ENCODE results near the gene EML1.

EML1 gene

DNA sequence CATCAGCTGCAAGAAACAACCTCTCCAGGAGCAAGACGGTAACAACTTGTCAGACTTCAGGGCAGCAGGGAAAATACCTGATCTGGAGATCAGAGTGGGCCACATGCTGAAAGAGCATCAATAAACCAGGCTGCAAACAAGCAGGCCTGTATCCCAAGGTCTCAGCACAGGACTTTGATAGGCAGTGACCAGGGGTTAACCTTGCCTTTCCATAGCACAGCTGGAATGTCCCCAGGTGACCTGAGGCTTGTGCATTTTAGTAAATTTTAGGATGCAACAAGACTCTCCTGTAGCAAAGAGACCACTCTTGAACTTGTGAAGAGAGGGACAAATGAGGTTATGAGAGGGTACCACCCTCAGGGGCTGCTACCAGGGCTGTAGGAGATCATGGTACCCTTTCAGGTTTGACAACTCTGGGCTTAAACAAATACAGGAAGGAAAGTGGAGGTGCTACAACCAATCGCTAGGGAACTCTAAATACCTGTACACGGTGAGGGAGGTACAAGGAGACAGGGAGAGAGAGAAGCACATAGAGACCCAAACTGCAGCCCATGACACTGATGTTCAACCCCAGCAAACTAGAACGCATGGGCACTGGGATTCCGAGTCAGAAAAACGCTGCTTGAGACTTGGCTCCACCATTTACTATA, 176.6 kb downstream of the EML1 start:
- DNase-seq = no peak

DNA sequence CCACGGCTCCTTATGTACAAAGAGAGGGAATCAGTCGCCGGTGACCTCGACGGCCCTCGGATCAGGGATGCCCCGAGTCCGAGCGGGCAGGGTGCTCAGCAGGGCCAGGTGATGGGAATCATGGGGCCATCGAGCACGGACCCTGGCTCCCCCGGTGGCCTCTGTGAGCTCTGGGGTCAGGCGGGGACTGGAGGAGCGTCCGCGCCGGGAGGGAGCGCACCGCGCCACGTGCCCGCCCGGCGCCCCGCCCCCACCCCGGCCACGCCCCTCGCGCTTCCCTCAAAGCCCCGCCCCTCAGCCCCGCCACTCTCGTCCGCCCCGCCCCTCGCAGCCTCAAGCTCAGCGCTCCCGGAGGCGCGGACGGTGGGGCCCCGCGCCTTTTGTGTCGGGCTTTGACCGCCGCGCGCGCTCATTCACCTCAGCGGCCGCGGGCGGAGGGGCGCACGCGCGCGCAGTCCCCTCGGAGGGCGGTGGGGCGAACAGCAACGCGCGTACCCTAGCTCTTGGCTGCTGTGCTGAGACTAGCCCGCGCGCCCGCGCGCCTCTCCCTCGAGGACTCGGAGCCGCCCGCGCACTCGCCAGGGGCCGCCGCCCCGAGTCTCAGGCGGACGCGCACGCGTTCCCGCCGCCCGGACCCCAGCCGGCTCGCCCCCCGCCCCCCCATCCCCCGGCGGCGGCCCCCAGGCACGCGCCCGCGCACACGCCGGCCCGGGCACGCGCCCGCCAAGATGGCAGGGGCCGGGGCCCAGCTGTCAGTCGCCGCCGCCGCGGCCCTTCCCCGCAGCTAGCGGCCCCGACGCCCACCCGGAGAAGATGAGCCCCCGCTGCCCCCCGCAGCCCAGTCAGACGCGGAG, 178.1 kb downstream of the EML1 start:
- DNase-seq = peak; percentile 90

DNA sequence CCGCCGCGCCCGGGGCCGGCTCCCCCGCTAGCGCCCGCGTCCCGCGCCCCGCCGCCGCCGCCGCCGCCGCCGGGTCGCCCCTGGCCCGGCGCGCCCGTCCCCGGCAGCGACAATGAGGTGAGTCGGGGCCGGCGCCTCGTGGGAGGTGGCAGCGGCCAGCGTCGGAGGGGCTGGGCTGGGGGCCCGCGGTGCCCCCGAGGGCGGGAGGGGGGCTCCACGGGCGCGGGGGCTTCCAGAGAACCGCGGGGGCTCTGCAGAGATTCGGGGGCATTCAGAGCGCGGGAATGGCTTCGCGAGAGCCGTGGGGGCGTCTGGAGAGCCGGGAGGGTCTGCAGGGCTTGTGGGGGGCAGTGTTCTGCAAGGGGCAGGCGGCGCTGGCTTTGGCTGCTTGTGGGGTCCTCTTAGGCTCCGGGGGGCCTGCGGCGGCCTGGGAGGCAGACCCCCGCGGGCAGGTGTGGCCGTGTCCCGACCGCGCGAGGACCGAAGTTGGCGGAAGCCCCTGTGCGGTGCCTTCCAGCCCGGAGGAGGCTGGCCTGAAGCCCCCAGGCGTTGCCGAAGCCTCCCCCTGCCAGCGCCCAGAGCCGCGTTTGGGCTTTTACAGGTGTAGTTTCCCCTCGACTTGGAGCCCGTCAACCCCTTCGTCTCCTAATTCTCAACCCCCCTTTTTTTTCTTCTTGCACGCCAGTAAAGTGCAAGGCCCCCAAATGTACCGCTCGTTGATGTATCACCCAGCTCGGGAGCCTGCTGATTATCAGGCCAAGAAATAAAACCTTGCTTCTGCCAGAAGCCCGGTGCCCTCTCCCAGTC, 178.9 kb downstream of the EML1 start:
- peak; percentile 34 for DNase-seq

DNA sequence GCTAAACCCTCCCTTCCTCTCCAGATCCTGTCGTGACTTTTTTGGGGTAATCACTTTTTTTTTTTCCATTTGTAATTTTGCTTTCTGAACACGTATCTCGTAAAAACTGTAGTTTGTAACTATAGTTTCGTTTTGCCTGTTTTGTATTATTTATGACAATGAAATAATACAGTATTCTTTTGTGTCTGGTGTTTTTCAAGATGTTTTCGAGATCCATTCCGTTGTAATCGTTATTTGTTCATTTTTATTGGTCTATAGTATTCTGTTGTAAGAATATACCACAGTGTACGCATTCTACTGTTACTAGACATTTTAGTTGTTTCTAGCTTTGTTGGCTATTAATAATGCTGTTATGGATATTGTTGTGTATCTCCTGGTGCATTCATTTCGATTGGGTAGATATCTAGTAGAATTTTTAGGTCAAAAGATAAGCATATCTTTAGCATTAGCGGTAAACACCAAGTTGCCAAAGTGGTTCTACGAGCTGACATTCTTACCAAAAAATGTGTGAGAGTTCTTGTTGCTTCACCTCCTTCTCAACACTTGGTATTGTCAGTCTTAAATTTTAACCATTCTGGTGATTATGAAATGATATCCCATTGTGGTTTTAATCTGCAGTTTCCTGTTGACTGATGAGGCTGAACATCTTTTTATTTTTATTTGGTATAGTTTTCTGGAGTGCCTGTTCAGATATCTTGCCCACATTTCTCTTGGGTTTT, 179.7 kb downstream of the EML1 start:
- DNase-seq = no peak

DNA sequence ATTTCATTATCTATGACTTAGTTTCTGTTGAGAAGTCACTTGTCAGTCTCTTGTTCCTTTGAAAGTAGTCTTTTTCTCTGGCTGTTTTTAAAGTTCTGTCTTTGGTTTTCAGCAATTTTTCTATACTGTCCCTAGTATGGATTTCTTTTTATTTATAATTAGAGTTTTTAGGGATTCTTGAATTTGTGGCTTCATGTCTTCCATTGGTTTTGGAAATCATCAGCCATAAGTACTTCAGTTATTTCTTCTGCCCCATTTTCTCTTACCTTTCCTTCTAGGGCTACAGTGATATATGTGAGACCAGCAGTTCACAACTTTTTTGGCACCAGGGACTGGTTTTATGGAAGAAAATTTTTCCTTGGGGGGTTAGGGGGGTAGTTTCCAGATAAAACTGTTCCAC, 182.0 kb downstream of the EML1 start:
- no peak for DNase-seq

DNA sequence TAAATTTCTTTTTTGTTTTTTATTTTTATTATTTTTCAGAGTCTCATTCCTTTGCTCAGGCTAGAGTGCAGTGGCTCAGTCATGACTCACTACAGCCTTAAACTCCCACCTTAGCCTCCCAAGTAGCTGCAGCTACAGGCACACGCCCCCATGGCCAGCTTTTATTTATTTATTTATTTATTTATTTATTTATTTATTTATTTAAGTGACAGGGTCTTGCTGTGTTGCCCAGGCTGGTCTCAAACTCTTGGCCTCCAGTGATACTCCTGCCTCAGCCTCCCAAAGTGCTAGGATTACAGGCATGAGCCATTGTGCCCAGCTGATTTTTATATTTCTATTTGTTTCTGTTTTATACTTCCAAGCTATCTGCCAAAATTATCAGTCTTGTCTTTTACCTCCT, 182.8 kb downstream of the EML1 start:
- DNase-seq = no peak

DNA sequence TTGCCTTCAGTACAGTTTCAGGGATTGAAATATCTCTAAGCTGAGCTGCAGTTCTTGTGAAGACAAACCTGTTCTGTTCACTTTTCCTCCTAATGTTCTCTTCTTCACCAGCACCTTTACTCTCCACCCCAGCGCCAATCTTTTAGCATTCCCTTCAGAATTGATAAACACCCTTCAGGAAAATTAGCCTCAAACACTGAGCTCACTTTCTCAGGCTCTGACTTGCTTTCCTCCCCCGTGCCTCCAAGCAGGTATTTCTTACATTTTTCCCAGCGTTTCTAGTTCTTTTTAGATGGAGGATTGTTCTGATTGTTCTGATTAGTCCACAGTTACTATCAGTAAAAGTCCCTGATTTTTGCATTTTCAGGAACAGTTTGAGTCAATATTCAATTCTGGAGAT, 183.5 kb downstream of the EML1 start:
- no peak for DNase-seq

DNA sequence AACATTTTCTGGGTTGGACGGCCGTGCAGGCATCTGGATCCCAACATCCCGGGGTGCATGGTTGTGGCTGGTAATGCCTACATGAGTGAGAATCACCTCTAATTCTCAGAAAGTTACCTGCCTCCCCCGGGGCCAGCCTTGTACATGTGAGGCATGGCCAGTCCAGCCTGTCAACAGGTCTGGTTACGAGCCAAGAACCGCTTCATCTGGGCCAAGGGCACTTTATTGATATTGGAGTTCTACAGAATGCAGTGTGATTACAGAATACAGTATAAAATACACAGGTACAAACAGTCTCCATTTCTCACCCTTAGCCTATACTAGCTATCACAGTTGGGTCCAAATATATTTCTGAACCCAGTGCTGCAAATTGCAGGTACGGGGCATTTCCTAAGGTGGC, 187.1 kb downstream of the EML1 start:
- no peak for DNase-seq

DNA sequence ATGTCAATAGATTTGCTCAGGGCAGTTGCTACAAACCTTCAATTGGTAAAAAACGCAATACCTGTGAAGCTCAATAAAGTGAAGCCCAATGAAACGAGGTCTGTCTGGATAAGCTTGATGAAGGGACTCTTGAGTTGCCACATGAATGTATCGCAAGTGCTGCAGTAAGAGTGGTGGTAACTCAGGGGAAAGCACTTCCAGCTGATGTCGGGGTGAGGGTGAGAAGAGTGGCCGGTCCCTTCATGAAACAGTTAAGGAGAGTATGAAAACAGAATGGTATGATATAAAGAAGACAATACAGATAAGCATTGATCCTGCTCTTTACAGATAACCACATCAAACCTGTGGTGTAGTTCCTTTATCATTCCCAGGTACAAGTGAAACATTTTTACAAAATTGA, 188.6 kb downstream of the EML1 start:
- no peak for DNase-seq

DNA sequence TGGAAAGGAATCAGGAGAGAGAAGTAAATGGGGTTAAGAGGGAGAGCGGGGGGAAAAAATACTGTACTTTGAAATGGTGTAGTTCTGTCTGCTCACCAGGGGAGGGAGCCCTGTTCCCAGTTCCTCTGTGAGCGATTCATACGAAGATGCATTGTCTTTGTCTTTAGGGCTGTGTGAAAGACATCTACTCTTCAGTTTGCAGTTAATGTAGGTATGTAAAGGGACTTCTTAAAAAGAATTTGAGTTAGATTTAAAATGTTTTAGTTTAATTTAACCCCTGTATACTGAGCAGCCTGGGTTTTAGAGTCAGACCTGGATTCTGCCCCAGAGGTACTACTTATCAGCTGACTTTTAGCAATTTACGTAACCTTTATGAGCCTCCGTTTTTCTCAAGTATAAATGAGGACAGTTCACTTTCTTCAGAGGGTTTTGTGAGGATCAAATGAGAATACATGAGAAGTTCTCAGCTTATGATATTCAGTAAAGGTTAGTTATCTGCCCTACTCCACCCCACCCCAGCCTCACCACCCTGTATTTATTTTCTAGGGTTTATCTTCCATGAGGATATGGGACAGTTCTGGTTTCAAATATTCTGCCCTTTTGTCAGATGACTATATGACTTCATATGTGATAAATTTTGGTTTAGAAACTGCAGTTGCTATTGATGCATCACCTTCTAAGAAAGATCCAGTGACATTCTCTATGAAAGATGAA, 189.5 kb downstream of the EML1 start:
- DNase-seq = peak; percentile 79

DNA sequence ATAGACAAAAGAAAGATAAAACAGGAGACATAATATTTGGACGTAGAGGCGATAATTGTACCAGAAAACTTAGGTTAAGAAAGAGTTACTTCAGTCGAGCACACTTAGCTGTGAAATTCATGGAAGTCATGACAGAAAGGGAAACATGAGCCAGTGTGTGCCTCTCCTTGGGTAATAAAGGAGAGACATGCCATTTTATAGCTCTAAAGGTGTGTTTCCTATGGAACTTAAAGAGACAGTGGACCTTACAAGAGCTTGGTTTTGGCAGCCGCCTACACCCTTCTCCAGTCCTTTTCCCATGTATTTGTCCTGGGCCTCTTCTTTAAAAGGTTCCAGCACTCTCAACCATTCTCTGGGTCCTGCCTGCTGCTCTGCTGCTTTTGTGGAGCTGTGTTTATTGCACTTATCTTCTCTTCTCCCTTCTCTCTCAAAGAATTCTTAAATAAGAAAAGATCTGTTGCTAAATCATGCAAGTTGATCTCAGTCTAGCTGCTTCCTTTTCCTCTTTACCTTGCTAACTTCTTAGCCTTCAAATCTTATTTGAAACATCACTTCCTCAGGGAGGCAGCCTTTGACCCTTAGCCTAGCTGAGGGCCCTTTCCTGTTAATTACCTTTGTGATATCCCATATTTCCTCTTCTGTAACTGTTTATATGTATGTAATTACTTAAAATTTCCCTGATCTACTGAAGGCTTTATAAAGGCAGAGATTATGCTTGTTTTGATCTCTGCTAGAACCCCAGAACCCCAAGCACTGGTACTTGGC, 190.2 kb downstream of the EML1 start:
- no peak for DNase-seq

DNA sequence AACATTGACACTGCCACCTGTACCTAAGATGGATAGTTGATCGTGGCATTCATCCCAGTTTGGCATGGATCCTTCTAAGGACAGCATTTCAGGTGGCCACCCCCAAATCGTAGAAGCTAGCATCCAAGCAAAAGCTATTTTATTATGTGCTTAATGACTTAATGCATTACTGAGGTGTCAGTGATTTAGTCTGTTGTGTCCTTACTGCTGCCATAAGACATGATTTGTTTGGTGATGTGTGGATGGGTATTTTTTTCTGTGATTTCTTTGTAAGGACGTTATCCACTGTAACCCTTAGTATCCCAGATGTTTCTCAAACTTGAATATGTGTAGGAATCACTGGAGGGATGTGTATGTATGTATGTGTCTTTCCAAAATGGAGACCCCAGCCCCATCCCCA, 190.8 kb downstream of the EML1 start:
- no peak for DNase-seq

DNA sequence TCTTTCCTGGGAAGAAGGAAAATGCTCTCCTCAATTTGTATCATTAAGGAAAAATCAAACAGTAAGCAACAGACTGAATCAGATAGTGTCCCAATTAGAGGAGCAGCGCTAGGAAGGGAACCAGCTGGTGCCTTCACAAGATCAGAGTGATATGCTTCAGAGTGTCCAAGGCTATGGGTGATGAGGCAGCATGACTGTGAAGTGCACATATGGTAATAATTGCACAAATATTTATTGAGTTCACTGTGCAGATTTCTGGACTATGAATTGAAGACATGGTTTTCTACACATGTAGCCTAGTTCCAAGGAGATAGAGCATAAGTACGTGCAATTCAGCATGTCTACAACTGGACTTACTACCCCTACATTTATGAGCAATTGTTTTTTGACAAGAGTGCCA, 193.2 kb downstream of the EML1 start:
- no peak for DNase-seq

DNA sequence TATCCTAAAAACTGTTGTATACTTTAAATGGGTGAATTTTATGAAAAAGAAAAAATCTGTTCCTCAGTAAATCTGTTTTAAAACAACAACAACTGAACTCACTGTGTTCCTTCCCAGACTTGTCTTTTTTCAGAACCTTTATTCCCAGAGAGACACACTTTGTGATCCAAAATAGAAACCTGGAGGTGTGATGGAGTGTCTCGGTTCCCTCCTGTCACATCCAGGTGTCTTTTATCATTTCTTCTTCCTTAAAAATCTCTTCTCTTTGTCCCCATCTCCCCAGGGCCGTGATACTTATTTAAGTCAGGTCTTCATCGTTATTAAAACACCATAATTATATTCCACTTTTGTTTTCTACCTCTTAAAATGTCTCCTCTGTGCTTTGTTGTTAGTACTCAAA, 195.8 kb downstream of the EML1 start:
- no peak for DNase-seq

DNA sequence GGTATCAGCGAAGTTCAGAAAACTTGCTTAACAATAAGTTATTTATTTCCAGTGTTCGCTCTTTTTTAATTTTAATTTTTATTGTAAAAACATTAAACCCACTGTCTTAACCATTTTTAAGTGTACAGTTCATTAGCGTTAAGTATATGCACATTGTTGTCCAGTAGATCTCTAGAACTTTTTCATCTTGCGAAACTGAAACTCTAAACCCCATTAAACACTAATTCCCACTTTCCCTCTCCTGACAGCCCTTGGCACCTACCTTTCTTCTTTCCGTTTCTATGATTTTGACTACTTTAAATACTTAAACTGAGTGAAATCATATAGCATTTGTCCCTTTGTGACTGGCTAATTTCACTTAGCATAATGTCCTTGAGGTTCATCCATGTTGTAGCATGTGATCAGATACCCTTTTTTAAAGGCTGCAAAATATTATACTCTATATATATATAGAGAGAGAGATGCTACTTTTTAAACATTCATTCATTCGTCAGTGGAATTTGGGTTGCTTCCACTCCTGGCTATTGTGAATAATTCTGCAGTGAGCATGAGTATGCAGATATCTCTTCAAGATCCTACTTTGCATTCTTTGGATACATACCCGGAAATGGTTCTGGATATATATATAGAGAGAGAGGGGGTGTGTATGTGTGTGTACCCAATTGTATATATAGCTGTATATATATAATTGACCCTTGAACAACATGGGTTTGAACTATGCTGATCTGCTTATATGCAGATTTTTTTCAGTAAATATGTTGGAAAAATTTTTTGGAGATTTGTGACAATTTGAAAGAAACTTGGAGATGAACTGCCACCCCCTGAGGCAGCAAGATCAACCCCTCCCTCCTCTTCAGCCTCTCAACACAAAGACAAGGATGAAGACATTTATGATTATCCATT, 197.3 kb downstream of the EML1 start:
- DNase-seq = no peak

DNA sequence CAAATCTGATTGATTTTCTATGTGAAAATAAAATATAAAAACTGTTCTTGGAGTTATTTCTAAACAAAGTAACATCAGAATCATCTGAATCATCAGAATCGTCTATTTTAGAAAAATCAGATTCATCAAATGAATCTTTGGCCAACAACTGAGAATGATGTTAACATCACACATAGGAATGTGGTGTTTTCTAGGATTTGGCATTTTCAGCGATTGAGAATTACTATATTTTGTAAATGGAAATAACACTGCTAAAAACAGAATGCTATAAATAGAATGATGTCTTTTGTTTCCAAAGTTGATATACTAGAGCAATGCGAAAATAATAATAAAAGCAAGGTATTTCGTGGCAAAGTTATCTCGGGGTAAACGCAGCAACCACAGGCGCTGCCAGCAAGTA, 198.1 kb downstream of the EML1 start:
- no peak for DNase-seq

Measured in CD4-positive, alpha-beta T cell treated with Interleukin-17A for 4 hours (primary cell).